ENCODE results near the gene PCYT1A.

Gene PCYT1A

DNA sequence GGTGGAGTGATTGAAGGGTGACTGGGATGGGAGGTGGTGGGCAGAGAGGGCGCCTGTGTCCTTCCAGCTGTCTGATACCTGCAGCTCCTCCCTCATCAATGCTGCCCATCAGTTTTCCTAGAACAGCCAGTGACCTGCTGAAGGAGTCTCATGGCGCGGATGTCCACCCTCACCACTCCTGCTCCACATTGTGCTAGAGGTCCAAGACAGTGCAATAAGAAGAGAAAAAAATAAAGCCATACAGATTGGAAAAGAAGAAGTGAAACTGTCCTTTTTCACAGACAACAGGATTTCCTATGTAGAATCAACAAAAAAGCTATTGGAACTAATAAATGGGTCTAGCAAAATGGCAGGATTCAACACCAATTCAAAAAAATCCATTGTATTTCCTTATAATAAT is 83.7 kb downstream of the PCYT1A start:
- H4K20me1 ChIP-seq (ENCODE audit: insufficient read depth, low read length), result no peaks in the 10 kb centered on the region
- no peak overlapping the region for H3K27ac ChIP-seq (ENCODE audit: low read length)
- DNase-seq, result no peak
- no peak for TF ChIP-seq EZH2phosphoT487 (IDR thresholded peaks at IDR 0.05; ENCODE audit: low read length)
- TF ChIP-seq, protein P1, sequence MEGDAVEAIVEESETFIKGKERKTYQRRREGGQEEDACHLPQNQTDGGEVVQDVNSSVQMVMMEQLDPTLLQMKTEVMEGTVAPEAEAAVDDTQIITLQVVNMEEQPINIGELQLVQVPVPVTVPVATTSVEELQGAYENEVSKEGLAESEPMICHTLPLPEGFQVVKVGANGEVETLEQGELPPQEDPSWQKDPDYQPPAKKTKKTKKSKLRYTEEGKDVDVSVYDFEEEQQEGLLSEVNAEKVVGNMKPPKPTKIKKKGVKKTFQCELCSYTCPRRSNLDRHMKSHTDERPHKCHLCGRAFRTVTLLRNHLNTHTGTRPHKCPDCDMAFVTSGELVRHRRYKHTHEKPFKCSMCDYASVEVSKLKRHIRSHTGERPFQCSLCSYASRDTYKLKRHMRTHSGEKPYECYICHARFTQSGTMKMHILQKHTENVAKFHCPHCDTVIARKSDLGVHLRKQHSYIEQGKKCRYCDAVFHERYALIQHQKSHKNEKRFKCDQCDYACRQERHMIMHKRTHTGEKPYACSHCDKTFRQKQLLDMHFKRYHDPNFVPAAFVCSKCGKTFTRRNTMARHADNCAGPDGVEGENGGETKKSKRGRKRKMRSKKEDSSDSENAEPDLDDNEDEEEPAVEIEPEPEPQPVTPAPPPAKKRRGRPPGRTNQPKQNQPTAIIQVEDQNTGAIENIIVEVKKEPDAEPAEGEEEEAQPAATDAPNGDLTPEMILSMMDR (IDR thresholded peaks at IDR 0.05; ENCODE audit: low read length), result no peak
- TF ChIP-seq EZH2 (optimal IDR thresholded peaks at IDR 0.05; ENCODE audit: low read depth, low read length), result no peak
- no peak overlapping the region for H3K9ac ChIP-seq (ENCODE audit: low read length)
- H3K4me3 ChIP-seq (ENCODE audit: low read length), result no peak overlapping the region
- no peaks in the 10 kb centered on the region for H3K27me3 ChIP-seq (replicated peaks; ENCODE audit: insufficient read depth, low read length)
- no peak overlapping the region for H2AFZ ChIP-seq (ENCODE audit: low read length)
- H3K36me3 ChIP-seq (replicated peaks; ENCODE audit: insufficient read depth, low read length), result no peaks in the 10 kb centered on the region
- H3K4me1 ChIP-seq (ENCODE audit: low read length), result peaks cover 12% of the 10 kb centered on the region
- no peaks in the 10 kb centered on the region for H3K79me2 ChIP-seq (ENCODE audit: low read length)
- no peaks in the 10 kb centered on the region for H3K9me3 ChIP-seq (replicated peaks; ENCODE audit: insufficient read depth, low read length)
- H3K4me2 ChIP-seq (ENCODE audit: low read depth, low read length), result no peak overlapping the region
- no peaks in the 10 kb centered on the region for H3K9me2 ChIP-seq (replicated peaks; ENCODE audit: insufficient read depth, low read length)
- H3F3A ChIP-seq (ENCODE audit: insufficient read depth, low read length), result no peaks in the 10 kb centered on the region

DNA sequence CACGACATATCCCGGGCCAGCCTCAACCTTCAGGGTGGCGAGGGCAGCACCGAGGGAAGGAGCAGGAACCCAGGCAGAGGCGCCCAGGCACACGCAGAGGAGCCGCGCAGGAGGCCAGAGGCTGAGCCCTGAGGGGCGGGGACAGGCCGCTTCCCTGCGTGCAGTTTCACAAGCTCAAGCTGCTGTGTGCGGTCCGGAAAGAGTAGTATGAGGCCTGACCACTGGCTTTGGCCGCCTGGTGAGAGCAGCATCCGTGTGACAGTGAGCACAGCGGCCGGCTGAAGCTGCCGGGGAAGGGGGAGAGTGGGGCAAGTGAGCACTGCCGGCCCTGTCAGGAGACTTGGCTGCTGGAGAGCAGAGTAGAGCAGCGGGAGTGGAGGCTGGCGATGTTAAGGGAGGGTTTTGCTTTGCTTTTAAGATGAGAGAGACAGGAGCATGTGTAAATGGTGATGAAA is 85.0 kb downstream of the PCYT1A start:
- H3K9me3 ChIP-seq (replicated peaks; ENCODE audit: insufficient read depth, low read length), result no peaks in the 10 kb centered on the region
- H3K36me3 ChIP-seq (replicated peaks; ENCODE audit: insufficient read depth, low read length), result no peaks in the 10 kb centered on the region
- H3K9ac ChIP-seq (ENCODE audit: low read length), result no peak overlapping the region
- H4K20me1 ChIP-seq (ENCODE audit: insufficient read depth, low read length), result no peaks in the 10 kb centered on the region
- TF ChIP-seq EZH2phosphoT487 (IDR thresholded peaks at IDR 0.05; ENCODE audit: low read length) (no peak), EZH2 (optimal IDR thresholded peaks at IDR 0.05; ENCODE audit: low read depth, low read length) (no peak)
- TF ChIP-seq, protein P1 (IDR thresholded peaks at IDR 0.05; ENCODE audit: low read length), result no peak
- no peaks in the 10 kb centered on the region for H3K9me2 ChIP-seq (replicated peaks; ENCODE audit: insufficient read depth, low read length)
- no peaks in the 10 kb centered on the region for H3K79me2 ChIP-seq (ENCODE audit: low read length)
- H2AFZ ChIP-seq (ENCODE audit: low read length), result 0 out of 2 replicates have a peak overlapping the region, but pooled peaks have one; percentile 5
- H3K4me2 ChIP-seq (ENCODE audit: low read depth, low read length), result peak overlapping the region; percentile 15; the same call in 1 of the 2 replicates
- H3K27ac ChIP-seq (ENCODE audit: low read length), result peak overlapping the region; percentile 9; the same call in 1 of the 2 replicates
- no peaks in the 10 kb centered on the region for H3K27me3 ChIP-seq (replicated peaks; ENCODE audit: insufficient read depth, low read length)
- DNase-seq, result peak; percentile 88
- peaks cover 12% of the 10 kb centered on the region for H3K4me1 ChIP-seq (ENCODE audit: low read length)
- no peak overlapping the region for H3K4me3 ChIP-seq (ENCODE audit: low read length)
- no peaks in the 10 kb centered on the region for H3F3A ChIP-seq (ENCODE audit: insufficient read depth, low read length)

DNA sequence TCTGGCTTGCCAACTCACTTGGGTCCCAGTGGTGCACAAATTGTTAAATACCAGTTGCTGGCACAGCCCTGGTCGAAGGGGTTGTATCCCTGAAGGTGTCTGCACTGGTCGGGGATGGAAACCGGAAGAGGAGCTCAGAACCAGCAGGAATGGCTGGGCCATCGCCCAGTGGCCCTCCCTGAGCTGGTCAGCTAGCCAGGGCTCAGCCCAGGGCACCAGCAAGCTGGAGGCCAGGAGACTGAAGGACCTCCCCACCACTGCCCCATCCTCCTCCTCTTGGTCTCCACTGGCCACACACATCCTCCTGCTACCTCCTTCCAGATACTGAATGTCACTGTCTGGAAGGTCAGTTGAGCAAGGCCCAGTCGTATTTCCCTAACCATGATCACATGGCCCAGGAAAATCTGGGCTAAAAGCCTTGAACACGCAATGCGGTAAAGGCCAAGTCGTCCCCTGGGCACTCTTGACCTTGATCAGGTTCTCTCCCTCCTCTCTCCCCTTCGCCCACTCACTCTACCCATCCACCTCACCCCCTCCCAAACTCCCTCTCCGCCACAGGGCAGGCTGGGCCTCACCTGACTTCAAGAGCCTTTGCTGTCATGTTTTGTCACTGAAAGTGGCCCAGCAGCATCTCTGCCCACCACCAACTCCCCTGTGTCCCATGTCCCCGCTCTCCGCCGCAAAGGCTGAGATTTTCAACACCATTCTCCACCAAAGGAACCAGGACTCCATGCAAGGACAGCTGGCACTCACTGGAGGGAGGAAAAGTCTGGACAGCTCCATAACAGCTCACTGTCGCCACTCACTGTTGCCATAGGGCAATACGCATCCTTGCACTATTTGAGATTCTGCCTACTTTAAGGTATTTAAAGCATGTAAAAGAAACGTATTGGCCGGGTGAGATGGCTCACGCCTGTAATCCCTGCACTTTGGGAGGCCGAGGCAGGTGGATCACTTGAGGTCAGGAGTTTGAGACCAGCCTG is 88.5 kb downstream of the PCYT1A start:
- H3K9ac ChIP-seq (ENCODE audit: low read length), result no peak overlapping the region
- H3K4me3 ChIP-seq (ENCODE audit: low read length), result no peak overlapping the region
- H3F3A ChIP-seq (ENCODE audit: insufficient read depth, low read length), result no peaks in the 10 kb centered on the region
- no peak overlapping the region for H2AFZ ChIP-seq (ENCODE audit: low read length)
- H4K20me1 ChIP-seq (ENCODE audit: insufficient read depth, low read length), result no peaks in the 10 kb centered on the region
- H3K27me3 ChIP-seq (replicated peaks; ENCODE audit: insufficient read depth, low read length), result no peaks in the 10 kb centered on the region
- H3K4me2 ChIP-seq (ENCODE audit: low read depth, low read length), result no peak overlapping the region
- no peak overlapping the region for H3K27ac ChIP-seq (ENCODE audit: low read length)
- no peaks in the 10 kb centered on the region for H3K36me3 ChIP-seq (replicated peaks; ENCODE audit: insufficient read depth, low read length)
- no peaks in the 10 kb centered on the region for H3K9me3 ChIP-seq (replicated peaks; ENCODE audit: insufficient read depth, low read length)
- TF ChIP-seq EZH2phosphoT487 (IDR thresholded peaks at IDR 0.05; ENCODE audit: low read length) (no peak), EZH2 (optimal IDR thresholded peaks at IDR 0.05; ENCODE audit: low read depth, low read length) (no peak)
- TF ChIP-seq, protein P1 (IDR thresholded peaks at IDR 0.05; ENCODE audit: low read length), result peak; percentile 32
- no peaks in the 10 kb centered on the region for H3K9me2 ChIP-seq (replicated peaks; ENCODE audit: insufficient read depth, low read length)
- peaks cover 9% of the 10 kb centered on the region for H3K4me1 ChIP-seq (ENCODE audit: low read length)
- no peak for DNase-seq
- no peaks in the 10 kb centered on the region for H3K79me2 ChIP-seq (ENCODE audit: low read length)

Data from MM.1S (cell line).